Neutrophil (primary cell): ENCODE results near the gene ARHGEF35.

Experiments
- H3K27ac ChIP-seq: fragments of 200-600 bp; sonication (generic); 2 replicates; pipeline ENCODE4 v1.5.1; 2016; ENCODE audit warnings: mild to moderate bottlenecking, moderate library complexity
- H3K27me3 ChIP-seq: fragments of 200-600 bp; sonication (generic); 2 replicates; pipeline ENCODE4 v1.6.0; 2016; ENCODE audit warnings: mild to moderate bottlenecking
- H3K36me3 ChIP-seq: fragments of 200-600 bp; sonication (generic); 2 replicates; pipeline ENCODE4 v1.5.1; 2017
- H3K4me1 ChIP-seq, 2 experiments: fragments of 200-600 bp in 1 of 2; sonication (generic) in 1 of 2; 1 replicate in 1 of 2; 2 replicates in 1 of 2; pipeline versions ENCODE4 v1.5.1 to v1.6.1; 2013 to 2016; ENCODE audit warnings: low read depth in 1 of 2, low read length in 1 of 2, mild to moderate bottlenecking in 1 of 2, moderate library complexity in 1 of 2; ENCODE audit not compliant: control insufficient read depth in 1 of 2, insufficient read depth in 1 of 2
- H3K4me3 ChIP-seq, 2 experiments: fragments of 200-600 bp in 1 of 2; sonication (generic) in 1 of 2; 1 replicate in 1 of 2; 2 replicates in 1 of 2; pipeline ENCODE4 v1.5.1; 2013 to 2016; ENCODE audit warnings: low read depth in 1 of 2, low read length in 1 of 2, mild to moderate bottlenecking in 1 of 2, moderate library complexity in 1 of 2
- H3K9me3 ChIP-seq: fragments of 200-600 bp; sonication (generic); 2 replicates; pipeline ENCODE4 v1.5.1; 2016
- TF ChIP-seq, protein P1 (sequence below): fragments of 200-600 bp; sonication (generic); IDR thresholded peaks from 2 replicates; pipeline ENCODE4 v1.5.1; 2016; ENCODE audit warnings: antibody characterized with exemption

The ARHGEF35 gene

DNA sequence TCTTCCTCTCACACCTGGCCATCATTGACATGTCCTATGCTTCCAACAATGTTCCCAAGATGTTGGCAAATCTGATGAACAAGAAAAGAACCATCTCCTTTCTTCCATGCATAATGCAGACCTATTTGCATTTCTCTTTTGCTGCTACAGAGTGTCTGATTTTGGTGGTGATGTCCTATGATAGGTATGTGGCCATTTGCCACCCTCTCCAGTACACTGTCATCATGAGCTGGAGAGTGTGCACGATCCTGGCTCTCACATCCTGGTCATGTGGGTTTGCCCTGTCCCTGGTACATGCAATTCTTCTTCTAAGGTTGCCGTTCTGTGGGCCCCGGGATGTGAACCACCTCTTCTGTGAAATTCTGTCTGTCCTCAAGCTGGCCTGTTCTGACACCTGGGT lies 53.4 kb downstream of the ARHGEF35 start:
- TF ChIP-seq, protein P1, sequence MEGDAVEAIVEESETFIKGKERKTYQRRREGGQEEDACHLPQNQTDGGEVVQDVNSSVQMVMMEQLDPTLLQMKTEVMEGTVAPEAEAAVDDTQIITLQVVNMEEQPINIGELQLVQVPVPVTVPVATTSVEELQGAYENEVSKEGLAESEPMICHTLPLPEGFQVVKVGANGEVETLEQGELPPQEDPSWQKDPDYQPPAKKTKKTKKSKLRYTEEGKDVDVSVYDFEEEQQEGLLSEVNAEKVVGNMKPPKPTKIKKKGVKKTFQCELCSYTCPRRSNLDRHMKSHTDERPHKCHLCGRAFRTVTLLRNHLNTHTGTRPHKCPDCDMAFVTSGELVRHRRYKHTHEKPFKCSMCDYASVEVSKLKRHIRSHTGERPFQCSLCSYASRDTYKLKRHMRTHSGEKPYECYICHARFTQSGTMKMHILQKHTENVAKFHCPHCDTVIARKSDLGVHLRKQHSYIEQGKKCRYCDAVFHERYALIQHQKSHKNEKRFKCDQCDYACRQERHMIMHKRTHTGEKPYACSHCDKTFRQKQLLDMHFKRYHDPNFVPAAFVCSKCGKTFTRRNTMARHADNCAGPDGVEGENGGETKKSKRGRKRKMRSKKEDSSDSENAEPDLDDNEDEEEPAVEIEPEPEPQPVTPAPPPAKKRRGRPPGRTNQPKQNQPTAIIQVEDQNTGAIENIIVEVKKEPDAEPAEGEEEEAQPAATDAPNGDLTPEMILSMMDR = no peak
- Histone ChIP-seq H3K36me3 (no peaks in the 10 kb centered on the region), H3K9me3 (peaks cover 6% of the 10 kb centered on the region), H3K27me3 (no peaks in the 10 kb centered on the region), H3K27ac (no peak overlapping the region), H3K4me1 (no peaks in the 10 kb centered on the region), H3K4me3 (no peak overlapping the region)

GRCh38 chr7:144137501-144137900 lies 58.1 kb downstream of the ARHGEF35 start:
- Histone ChIP-seq H3K27ac (no peak overlapping the region), H3K4me3 (no peak overlapping the region)
- TF ChIP-seq, protein P1 = no peak

More at GRCh38 chr7:144137501-144137900, 58.1 kb downstream of the ARHGEF35 start:
- H3K9me3 ChIP-seq = no peaks in the 10 kb centered on the region
- H3K27me3 ChIP-seq = no peaks in the 10 kb centered on the region
- H3K36me3 ChIP-seq = no peaks in the 10 kb centered on the region
- no peaks in the 10 kb centered on the region for H3K4me1 ChIP-seq
